ENCODE measurements around the gene CTNNA2.

The CTNNA2 gene

GRCh38 chr2:79945653-79946445, 433.0 kb downstream of the CTNNA2 start:
- Histone ChIP-seq H3K79me2 (ENCODE audit: insufficient read depth, low read length) (no peaks in the 10 kb centered on the region), H3K4me3 (ENCODE audit: low read depth in 1 of 2, low read length in 2 of 2) (no peak overlapping the region), H3K36me3 (ENCODE audit: insufficient read depth, low read length) (no peaks in the 10 kb centered on the region), H3K4me1 (ENCODE audit: insufficient read depth, low read length) (no peaks in the 10 kb centered on the region), H3K27me3 (ENCODE audit: insufficient read depth, low read length, poor library complexity) (no peaks in the 10 kb centered on the region), H4K20me1 (ENCODE audit: insufficient read depth, low read length) (no peaks in the 10 kb centered on the region; the same call in 1 of the 2 replicates), H2AFZ (ENCODE audit: low read depth, low read length) (no peak overlapping the region), H3K9me3 (ENCODE audit: insufficient read depth, low read length, severe bottlenecking) (no peaks in the 10 kb centered on the region), H3K9ac (ENCODE audit: low read depth, low read length) (no peak overlapping the region), H3K4me2 (ENCODE audit: insufficient read depth, low read length) (no peak overlapping the region), H3K27ac (ENCODE audit: low read length) (no peak overlapping the region)
- no peak for TF ChIP-seq EZH2 (IDR thresholded peaks at IDR 0.05; ENCODE audit: borderline replicate concordance, low read depth, low read length, severe bottlenecking)
- no peak for TF ChIP-seq CTCF (IDR thresholded peaks at IDR 0.05; ENCODE audit: borderline replicate concordance, extremely low read depth, low read length, poor library complexity, severe bottlenecking)
- ATAC-seq (ENCODE audit: insufficient read depth, low read depth) (no peak), DNase-seq (no peak)

GRCh38 chr2:79947751-79948150, 434.9 kb downstream of the CTNNA2 start:
- no peaks in the 10 kb centered on the region for H3K27me3 ChIP-seq (ENCODE audit: insufficient read depth, low read length, poor library complexity)
- no peak overlapping the region for H3K27ac ChIP-seq (ENCODE audit: low read length)
- H3K36me3 ChIP-seq (ENCODE audit: insufficient read depth, low read length), result no peaks in the 10 kb centered on the region
- H3K4me2 ChIP-seq (ENCODE audit: insufficient read depth, low read length), result no peak overlapping the region
- no peaks in the 10 kb centered on the region for H3K4me1 ChIP-seq (ENCODE audit: insufficient read depth, low read length)
- H4K20me1 ChIP-seq (ENCODE audit: insufficient read depth, low read length), result no peaks in the 10 kb centered on the region; the same call in 1 of the 2 replicates
- H3K9me3 ChIP-seq (ENCODE audit: insufficient read depth, low read length, severe bottlenecking), result no peaks in the 10 kb centered on the region
- TF ChIP-seq CTCF (IDR thresholded peaks at IDR 0.05; ENCODE audit: borderline replicate concordance, extremely low read depth, low read length, poor library complexity, severe bottlenecking) (no peak), EZH2 (IDR thresholded peaks at IDR 0.05; ENCODE audit: borderline replicate concordance, low read depth, low read length, severe bottlenecking) (no peak)
- no peak overlapping the region for H2AFZ ChIP-seq (ENCODE audit: low read depth, low read length)
- DNase-seq, result no peak
- no peak overlapping the region for H3K4me3 ChIP-seq (ENCODE audit: low read depth in 1 of 2, low read length in 2 of 2)
- H3K9ac ChIP-seq (ENCODE audit: low read depth, low read length), result no peak overlapping the region
- H3K79me2 ChIP-seq (ENCODE audit: insufficient read depth, low read length), result no peaks in the 10 kb centered on the region
- ATAC-seq (ENCODE audit: insufficient read depth, low read depth), result no peak

- TF ChIP-seq CTCF (IDR thresholded peaks at IDR 0.05; ENCODE audit: borderline replicate concordance, extremely low read depth, low read length, poor library complexity, severe bottlenecking) (no peak), EZH2 (IDR thresholded peaks at IDR 0.05; ENCODE audit: borderline replicate concordance, low read depth, low read length, severe bottlenecking) (no peak)
- H3K9ac ChIP-seq (ENCODE audit: low read depth, low read length), result no peak overlapping the region
- H3K4me1 ChIP-seq (ENCODE audit: insufficient read depth, low read length), result no peaks in the 10 kb centered on the region
- no peak for ATAC-seq (ENCODE audit: insufficient read depth, low read depth)
- H3K4me2 ChIP-seq (ENCODE audit: insufficient read depth, low read length), result no peak overlapping the region
- no peaks in the 10 kb centered on the region for H3K9me3 ChIP-seq (ENCODE audit: insufficient read depth, low read length, severe bottlenecking)
- H4K20me1 ChIP-seq (ENCODE audit: insufficient read depth, low read length), result no peaks in the 10 kb centered on the region; the same call in 1 of the 2 replicates
- H3K4me3 ChIP-seq (ENCODE audit: low read depth in 1 of 2, low read length in 2 of 2), result no peak overlapping the region
- H2AFZ ChIP-seq (ENCODE audit: low read depth, low read length), result no peak overlapping the region
- no peaks in the 10 kb centered on the region for H3K79me2 ChIP-seq (ENCODE audit: insufficient read depth, low read length)
- no peaks in the 10 kb centered on the region for H3K27me3 ChIP-seq (ENCODE audit: insufficient read depth, low read length, poor library complexity)
- DNase-seq, result no peak
- no peaks in the 10 kb centered on the region for H3K36me3 ChIP-seq (ENCODE audit: insufficient read depth, low read length)
- no peak overlapping the region for H3K27ac ChIP-seq (ENCODE audit: low read length)
Observed at GRCh38 chr2:79950526-79950925, 437.7 kb downstream of the CTNNA2 start.
